ENCODE results near the gene TSC2.

TSC2 gene

GRCh38 chr16:2047330-2048115, at the start of gene TSC2, which contains the start of gene NTHL1:
TSS of gene TSC2 (plus strand) at chr16:2047985. CDS start at chr16:2048616, 631 bp downstream.
TSS of gene NTHL1 (minus strand) at chr16:2047834. CDS start at chr16:2047823, 11 bp downstream.
- in situ Hi-C loops (cut with HindIII; ENCODE audit: low pct_unique_long_range_greater_than_20kb, low sequenced_read_pairs): no loop called here
- no peak for TF ChIP-seq JUND (IDR thresholded peaks at IDR 0.05; ENCODE audit: low read depth)

GRCh38 chr16:1998360-1998835, 49.4 kb upstream of the TSC2 start:
- TF ChIP-seq JUND (IDR thresholded peaks at IDR 0.05; ENCODE audit: low read depth): no peak
- in situ Hi-C loops (cut with HindIII; ENCODE audit: low pct_unique_long_range_greater_than_20kb, low sequenced_read_pairs): no loop called here

More at GRCh38 chr16:2047330-2048115, at the start of gene TSC2, which contains the start of gene NTHL1:
- peak; percentile 93 to 96 for DNase-seq (ENCODE audit: low read depth in 1 of 2, low spot score in 1 of 2)

GRCh38 chr16:1998852-1999801, 48.7 kb upstream of the TSC2 start:
- in situ Hi-C loops (cut with HindIII; ENCODE audit: low pct_unique_long_range_greater_than_20kb, low sequenced_read_pairs): no loop called here
- TF ChIP-seq JUND (IDR thresholded peaks at IDR 0.05; ENCODE audit: low read depth): no peak
- no peak for DNase-seq (ENCODE audit: low read depth in 1 of 2, low spot score in 1 of 2)

More at GRCh38 chr16:1998360-1998835, 49.4 kb upstream of the TSC2 start:
- DNase-seq (ENCODE audit: low read depth in 1 of 2, low spot score in 1 of 2): no peak

GRCh38 chr16:1999866-2000514, 47.8 kb upstream of the TSC2 start:
- in situ Hi-C loops (cut with HindIII; ENCODE audit: low pct_unique_long_range_greater_than_20kb, low sequenced_read_pairs): no loop called here
- no peak for TF ChIP-seq JUND (IDR thresholded peaks at IDR 0.05; ENCODE audit: low read depth)
- DNase-seq (ENCODE audit: low read depth in 1 of 2, low spot score in 1 of 2): no peak

- in situ Hi-C loops (cut with HindIII; ENCODE audit: low pct_unique_long_range_greater_than_20kb, low sequenced_read_pairs): no loop called here
- no peak for DNase-seq (ENCODE audit: low read depth in 1 of 2, low spot score in 1 of 2)
- no peak for TF ChIP-seq JUND (IDR thresholded peaks at IDR 0.05; ENCODE audit: low read depth)
Observed at GRCh38 chr16:2001035-2001434, 46.8 kb upstream of the TSC2 start.

GRCh38 chr16:2001456-2002355, 46.1 kb upstream of the TSC2 start:
- no peak for DNase-seq (ENCODE audit: low read depth in 1 of 2, low spot score in 1 of 2)
- TF ChIP-seq JUND (IDR thresholded peaks at IDR 0.05; ENCODE audit: low read depth): no peak
- in situ Hi-C loops (cut with HindIII; ENCODE audit: low pct_unique_long_range_greater_than_20kb, low sequenced_read_pairs): no loop called here

GRCh38 chr16:2002406-2003230, 45.2 kb upstream of the TSC2 start:
- in situ Hi-C loops (cut with HindIII; ENCODE audit: low pct_unique_long_range_greater_than_20kb, low sequenced_read_pairs): no loop called here
- DNase-seq (ENCODE audit: low read depth in 1 of 2, low spot score in 1 of 2): no peak
- TF ChIP-seq JUND (IDR thresholded peaks at IDR 0.05; ENCODE audit: low read depth): no peak

GRCh38 chr16:2003231-2003826, 44.5 kb upstream of the TSC2 start:
- in situ Hi-C loops (cut with HindIII; ENCODE audit: low pct_unique_long_range_greater_than_20kb, low sequenced_read_pairs): no loop called here
- TF ChIP-seq JUND (IDR thresholded peaks at IDR 0.05; ENCODE audit: low read depth): no peak
- DNase-seq (ENCODE audit: low read depth in 1 of 2, low spot score in 1 of 2): no peak

- in situ Hi-C loops (cut with HindIII; ENCODE audit: low pct_unique_long_range_greater_than_20kb, low sequenced_read_pairs): no loop called here
- DNase-seq (ENCODE audit: low read depth in 1 of 2, low spot score in 1 of 2): peak; percentile 82 to 92
- no peak for TF ChIP-seq JUND (IDR thresholded peaks at IDR 0.05; ENCODE audit: low read depth)
Observed at GRCh38 chr16:2003827-2004641, 43.8 kb upstream of the TSC2 start.

Measured in T47D (cell line).